ENCODE results near the gene SLC35B2.

DNA sequence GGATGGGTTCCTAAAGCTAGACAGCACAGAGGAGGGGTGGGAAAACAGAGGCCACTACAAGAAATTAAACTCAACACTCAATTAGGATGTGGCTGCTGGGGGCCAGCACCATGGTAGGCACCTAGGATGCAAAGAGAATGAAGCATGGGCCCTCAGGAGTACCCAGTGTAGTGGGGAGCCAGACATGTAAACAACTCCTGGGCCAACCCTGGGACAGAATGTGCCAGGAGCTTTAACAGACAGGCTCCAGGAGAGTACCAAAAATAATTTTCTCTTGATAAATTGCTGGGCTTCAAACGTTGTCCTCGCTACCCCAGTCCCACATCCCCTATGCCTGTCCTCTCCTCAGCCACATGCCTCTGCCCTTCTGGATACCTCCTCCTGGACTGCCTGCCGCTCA, 14.6 kb upstream of the SLC35B2 start:
- TF ChIP-seq, protein P1, sequence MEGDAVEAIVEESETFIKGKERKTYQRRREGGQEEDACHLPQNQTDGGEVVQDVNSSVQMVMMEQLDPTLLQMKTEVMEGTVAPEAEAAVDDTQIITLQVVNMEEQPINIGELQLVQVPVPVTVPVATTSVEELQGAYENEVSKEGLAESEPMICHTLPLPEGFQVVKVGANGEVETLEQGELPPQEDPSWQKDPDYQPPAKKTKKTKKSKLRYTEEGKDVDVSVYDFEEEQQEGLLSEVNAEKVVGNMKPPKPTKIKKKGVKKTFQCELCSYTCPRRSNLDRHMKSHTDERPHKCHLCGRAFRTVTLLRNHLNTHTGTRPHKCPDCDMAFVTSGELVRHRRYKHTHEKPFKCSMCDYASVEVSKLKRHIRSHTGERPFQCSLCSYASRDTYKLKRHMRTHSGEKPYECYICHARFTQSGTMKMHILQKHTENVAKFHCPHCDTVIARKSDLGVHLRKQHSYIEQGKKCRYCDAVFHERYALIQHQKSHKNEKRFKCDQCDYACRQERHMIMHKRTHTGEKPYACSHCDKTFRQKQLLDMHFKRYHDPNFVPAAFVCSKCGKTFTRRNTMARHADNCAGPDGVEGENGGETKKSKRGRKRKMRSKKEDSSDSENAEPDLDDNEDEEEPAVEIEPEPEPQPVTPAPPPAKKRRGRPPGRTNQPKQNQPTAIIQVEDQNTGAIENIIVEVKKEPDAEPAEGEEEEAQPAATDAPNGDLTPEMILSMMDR (IDR thresholded peaks at IDR 0.05), result no peak
- TF ChIP-seq POLR2A (IDR thresholded peaks at IDR 0.05), result no peak

All from body of pancreas (tissue), 4 donors.